ENCODE data around the gene GPRC5C.

GPRC5C gene

GRCh38 chr17:74453665-74454196, 21.8 kb downstream of the GPRC5C start:
- peak; percentile 80 for DNase-seq

- DNase-seq = no peak
These were observed 22.5 kb downstream of the GPRC5C start for GRCh38 chr17:74454197-74455024.

- DNase-seq = no peak
These were observed 23.2 kb downstream of the GPRC5C start for GRCh38 chr17:74455025-74455545.

- no peak for DNase-seq
These were observed 23.9 kb downstream of the GPRC5C start for GRCh38 chr17:74455821-74456220.

- peak; percentile 68 for DNase-seq
These were observed 25.4 kb downstream of the GPRC5C start for GRCh38 chr17:74457146-74457819.

GRCh38 chr17:74457820-74458166, 25.9 kb downstream of the GPRC5C start:
- no peak for DNase-seq

- no peak for DNase-seq
These were observed 26.9 kb downstream of the GPRC5C start for GRCh38 chr17:74458835-74459234.

GRCh38 chr17:74459622-74460021, 27.7 kb downstream of the GPRC5C start:
- DNase-seq = no peak

GRCh38 chr17:74460241-74460640, 28.4 kb downstream of the GPRC5C start:
- DNase-seq = no peak

GRCh38 chr17:74460996-74461395, 29.1 kb downstream of the GPRC5C start:
- DNase-seq = no peak

GRCh38 chr17:74461611-74462010, 29.7 kb downstream of the GPRC5C start:
- DNase-seq = no peak

GRCh38 chr17:74464730-74465377, 33.0 kb downstream of the GPRC5C start:
- no peak for DNase-seq

- DNase-seq = no peak
These were observed 33.7 kb downstream of the GPRC5C start for GRCh38 chr17:74465378-74466110.

- DNase-seq = peak; percentile 55
These were observed 34.4 kb downstream of the GPRC5C start, which contains the start of gene CD300A for GRCh38 chr17:74466111-74466827. CD300A (plus strand) TSS chr17:74466634; CDS start chr17:74466704, 70 bp downstream.

GRCh38 chr17:74466828-74467184, 34.9 kb downstream of the GPRC5C start:
- no peak for DNase-seq

- peak; percentile 54 for DNase-seq
These were observed 35.5 kb downstream of the GPRC5C start for GRCh38 chr17:74467221-74467951.

- no peak for DNase-seq
These were observed 39.5 kb downstream of the GPRC5C start for GRCh38 chr17:74471341-74471740.

- DNase-seq = no peak
These were observed 41.0 kb downstream of the GPRC5C start for GRCh38 chr17:74472890-74473289.

- no peak for DNase-seq
These were observed 41.4 kb downstream of the GPRC5C start for GRCh38 chr17:74473294-74473693.

- peak; percentile 33 for DNase-seq
These were observed 42.3 kb downstream of the GPRC5C start for GRCh38 chr17:74474043-74474792.
